ENCODE data around the gene WFIKKN1.

GRCh38 chr16:647173-647902 lies 16.6 kb downstream of the WFIKKN1 start:
- no peak for TF ChIP-seq POLR2A (IDR thresholded peaks at IDR 0.05)
- TF ChIP-seq, protein P1, sequence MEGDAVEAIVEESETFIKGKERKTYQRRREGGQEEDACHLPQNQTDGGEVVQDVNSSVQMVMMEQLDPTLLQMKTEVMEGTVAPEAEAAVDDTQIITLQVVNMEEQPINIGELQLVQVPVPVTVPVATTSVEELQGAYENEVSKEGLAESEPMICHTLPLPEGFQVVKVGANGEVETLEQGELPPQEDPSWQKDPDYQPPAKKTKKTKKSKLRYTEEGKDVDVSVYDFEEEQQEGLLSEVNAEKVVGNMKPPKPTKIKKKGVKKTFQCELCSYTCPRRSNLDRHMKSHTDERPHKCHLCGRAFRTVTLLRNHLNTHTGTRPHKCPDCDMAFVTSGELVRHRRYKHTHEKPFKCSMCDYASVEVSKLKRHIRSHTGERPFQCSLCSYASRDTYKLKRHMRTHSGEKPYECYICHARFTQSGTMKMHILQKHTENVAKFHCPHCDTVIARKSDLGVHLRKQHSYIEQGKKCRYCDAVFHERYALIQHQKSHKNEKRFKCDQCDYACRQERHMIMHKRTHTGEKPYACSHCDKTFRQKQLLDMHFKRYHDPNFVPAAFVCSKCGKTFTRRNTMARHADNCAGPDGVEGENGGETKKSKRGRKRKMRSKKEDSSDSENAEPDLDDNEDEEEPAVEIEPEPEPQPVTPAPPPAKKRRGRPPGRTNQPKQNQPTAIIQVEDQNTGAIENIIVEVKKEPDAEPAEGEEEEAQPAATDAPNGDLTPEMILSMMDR (IDR thresholded peaks at IDR 0.05), result no peak
